CD4-positive, alpha-beta T cell treated with Interleukin-4 for 1 hour (primary cell): Measurements from ENCODE around the gene NPL.

Experiments
- DNase-seq, 2 donors: peaks; one replicate each; pipeline ENCODE4 v3.0.0-alpha.2; 2020 to 2022

NPL gene, protein sequence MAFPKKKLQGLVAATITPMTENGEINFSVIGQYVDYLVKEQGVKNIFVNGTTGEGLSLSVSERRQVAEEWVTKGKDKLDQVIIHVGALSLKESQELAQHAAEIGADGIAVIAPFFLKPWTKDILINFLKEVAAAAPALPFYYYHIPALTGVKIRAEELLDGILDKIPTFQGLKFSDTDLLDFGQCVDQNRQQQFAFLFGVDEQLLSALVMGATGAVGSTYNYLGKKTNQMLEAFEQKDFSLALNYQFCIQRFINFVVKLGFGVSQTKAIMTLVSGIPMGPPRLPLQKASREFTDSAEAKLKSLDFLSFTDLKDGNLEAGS

DNA sequence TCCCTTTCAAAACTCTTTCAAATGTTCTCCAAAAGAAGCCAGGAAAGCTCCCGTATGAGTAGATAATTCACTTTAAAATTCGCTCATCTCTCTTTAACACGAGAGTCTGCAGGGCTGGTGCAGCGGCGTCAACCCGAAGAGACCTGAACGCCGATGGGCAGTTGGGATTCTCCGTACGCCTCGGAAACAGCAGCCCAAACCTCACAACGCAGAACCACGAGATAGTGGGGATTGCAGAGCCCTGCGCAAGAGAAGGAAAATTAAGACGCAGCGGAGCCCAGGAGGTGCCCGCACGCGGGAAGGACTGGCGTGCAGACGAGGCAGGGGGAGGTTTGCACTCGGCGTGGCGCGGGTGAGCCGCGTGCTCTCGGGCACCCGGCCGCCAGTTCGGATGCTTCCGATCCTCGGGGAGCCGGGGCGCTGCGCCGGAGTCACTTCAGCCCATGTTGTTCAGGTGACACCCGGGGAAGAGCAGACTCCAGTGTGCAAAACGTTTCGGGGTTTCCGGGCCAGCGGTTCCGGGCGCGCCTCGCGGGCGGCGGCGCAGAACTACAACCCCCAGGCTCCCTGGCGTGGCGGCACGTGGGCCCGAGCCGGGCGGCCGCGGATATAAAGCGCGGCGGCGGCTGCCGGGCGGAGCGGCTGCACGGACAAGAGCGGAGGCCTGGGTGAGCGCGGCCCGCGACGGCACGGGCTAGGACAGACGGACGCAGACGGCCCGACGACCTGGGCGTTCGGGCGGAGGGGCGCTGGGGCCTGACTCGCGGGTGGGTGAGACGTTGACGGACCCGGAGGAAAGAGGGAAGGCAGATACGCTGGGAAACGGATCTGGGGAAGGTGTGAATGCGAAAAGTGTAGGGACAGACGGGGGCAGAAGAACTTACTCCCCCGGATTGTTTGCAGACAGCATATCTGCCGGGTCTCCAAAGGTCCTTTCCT is at the start of gene NPL:
Gene NPL, plus strand, starts transcription at position 636 of the 939 bp plus-strand sequence. CDS start 4,599 bp downstream, outside the sequence.
- peak; percentile 86 to 90 for DNase-seq

DNA sequence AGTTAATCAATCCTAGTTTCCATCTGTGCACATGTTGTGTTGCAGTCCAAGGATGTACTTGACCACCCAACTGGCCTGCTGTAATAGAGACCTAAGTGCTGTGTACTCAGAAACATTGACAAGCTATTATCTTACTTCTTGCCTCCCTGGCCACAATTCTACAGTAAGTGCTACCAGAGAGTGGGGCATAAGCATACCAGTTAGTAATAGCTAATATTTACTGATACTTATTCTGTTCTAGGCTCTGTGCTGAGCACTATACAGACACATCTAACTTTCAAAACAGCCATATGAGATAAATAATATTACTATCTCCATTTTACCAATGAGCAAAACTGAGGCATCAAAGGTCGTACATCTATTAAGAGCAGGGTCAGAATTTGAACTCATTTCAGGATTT is 49.5 kb upstream of the NPL start:
- no peak for DNase-seq

DNA sequence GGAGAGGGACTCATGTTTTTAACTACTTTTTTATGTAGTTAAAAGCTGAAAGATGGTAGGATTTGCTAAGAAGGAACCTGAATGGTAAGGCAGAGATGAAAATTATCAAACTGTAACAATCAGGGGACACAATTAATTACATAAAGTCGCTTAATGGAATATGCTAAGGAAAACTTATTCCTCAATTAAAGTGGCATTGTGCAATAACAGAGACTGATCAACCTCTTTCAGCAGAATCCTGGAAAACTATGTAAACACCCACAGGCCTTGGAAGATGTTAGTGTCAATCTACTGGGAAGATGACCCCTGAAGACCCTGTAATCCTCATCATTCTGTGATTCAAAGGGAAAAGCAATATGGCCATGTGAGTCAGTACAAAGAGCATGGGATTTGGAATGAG is 46.8 kb upstream of the NPL start:
- DNase-seq, result no peak

DNA sequence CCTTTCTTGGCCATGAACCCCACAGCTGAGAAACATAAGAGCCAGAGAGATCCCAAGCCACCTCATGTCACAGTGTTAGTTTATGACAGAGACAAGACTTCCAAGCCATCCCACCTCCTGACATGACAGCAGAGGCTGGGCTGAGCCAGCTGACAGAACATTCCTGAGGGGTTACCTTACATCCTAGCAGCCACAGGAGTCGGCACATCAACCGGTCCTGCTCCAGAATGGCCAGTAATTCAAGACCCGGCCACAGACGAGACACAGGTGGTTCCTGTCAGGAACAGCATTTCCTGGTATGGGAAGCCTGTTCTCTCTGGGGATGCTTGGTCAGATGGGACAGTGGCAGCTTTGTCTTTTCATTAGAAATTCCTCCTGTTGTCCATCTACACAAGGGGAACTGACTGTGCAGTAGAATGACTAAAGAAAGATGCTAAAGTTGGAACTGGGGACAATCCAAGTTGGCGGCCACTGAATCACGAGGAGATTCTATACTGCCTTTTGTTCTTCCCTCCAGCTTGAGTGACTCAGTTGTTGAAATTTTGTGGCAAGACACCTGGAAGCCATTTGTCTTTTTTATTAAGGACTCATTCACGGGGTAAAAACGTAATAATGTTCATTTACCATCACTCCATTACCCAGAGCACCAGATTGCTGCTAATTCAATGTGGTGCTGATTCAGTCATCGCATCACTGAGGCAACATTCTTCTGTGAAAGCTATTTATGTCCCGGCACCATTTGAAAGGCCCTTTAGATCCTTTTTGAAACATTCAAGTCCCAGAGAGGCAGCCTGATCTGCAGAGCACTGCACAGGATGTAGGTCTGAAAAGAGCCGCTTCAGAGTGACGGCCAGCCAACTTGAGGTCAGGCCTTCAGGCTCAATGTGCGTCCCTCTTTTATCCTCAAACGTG is 37.2 kb upstream of the NPL start:
- no peak for DNase-seq

DNA sequence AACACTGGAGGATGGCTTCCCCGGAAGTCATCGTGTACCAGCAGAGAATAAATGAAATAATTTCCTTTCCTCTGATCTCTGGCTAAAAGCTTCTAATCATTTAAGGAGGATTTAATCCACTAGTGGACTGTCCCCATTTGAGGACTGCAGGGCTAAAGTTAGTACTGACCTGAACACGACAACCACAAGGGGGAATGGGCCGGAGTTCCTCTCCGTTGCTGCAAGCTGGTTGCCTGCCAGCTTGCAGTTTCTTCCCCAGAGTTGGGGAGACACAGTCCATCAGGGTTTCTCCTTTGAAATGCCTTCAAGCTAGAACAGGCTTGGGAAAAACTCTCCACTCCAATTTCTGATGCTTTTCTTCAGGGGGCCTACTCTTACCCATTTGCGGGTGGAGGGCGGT is 35.5 kb upstream of the NPL start:
- DNase-seq, result no peak

DNA sequence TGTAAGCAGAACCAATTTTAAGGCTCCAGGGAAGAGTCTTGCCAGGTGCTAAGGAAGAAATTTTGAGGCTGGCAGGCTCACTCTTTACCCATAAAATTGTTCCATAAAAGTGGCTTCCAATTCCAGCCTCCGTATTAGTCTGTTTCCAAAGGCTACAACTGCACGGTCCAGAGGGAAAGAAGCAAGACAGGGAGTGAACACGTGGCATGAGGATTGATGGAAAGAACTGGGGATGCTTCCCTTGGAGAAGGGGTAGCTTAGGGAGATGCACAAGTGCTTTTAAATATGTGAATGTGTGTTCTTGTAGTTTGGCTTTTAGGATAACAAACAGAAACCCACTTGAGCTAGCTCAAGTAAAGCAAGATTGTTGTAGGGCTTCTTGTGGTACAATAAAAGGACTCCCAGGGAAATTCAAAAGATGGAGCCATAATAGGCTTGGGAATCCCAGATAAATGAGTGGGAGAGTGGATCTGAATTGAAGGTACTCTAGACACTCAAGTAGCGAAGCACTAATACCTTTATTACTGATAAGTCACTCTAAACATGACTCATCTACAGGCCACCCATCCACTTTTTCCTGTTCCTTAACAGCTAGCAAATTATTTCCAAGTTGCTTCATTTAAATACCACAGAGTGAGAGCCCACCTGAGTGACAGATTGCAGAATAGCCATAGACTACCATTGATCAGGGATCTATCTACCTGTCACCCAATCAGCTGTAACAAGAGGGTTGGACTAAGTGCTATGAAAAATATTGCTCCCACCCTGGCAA is 34.8 kb upstream of the NPL start:
- DNase-seq, result no peak

DNA sequence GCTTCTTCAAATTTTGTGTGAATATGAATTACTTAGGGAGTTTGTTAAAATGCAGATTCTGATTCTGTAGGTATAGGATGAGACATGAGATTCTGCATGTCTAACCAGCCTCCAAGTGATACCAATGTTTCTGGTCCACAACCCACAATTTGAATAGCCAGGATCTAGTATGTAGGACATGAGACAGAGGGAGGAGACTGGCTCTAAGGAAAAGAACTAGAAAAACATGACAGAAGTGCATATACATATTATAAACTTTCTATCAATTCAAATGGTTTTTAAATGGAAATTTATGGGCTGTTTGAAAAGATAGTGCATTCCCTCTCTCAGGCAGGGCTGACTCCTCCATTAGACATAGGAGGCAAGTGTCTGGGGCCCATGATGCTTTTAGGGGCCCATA is 33.9 kb upstream of the NPL start:
- no peak for DNase-seq

DNA sequence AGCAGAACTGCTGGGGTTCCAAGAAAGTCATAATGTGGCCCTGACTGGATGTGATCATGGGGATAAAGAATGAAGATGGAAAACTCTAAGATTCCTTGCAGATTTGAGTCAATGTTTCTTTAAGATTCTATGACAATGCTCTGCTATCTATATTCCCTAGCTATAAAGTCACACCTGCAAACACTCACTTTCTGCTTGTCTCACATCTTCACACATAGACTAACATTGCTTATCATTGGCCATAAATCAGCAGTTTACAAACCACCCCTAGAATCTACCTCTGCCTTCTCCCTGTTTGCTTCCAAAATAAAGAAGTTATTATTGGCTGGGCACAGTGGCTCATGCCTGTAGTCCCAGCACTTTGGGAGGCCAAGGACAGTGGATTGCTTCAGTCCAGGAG is 33.1 kb upstream of the NPL start:
- no peak for DNase-seq

DNA sequence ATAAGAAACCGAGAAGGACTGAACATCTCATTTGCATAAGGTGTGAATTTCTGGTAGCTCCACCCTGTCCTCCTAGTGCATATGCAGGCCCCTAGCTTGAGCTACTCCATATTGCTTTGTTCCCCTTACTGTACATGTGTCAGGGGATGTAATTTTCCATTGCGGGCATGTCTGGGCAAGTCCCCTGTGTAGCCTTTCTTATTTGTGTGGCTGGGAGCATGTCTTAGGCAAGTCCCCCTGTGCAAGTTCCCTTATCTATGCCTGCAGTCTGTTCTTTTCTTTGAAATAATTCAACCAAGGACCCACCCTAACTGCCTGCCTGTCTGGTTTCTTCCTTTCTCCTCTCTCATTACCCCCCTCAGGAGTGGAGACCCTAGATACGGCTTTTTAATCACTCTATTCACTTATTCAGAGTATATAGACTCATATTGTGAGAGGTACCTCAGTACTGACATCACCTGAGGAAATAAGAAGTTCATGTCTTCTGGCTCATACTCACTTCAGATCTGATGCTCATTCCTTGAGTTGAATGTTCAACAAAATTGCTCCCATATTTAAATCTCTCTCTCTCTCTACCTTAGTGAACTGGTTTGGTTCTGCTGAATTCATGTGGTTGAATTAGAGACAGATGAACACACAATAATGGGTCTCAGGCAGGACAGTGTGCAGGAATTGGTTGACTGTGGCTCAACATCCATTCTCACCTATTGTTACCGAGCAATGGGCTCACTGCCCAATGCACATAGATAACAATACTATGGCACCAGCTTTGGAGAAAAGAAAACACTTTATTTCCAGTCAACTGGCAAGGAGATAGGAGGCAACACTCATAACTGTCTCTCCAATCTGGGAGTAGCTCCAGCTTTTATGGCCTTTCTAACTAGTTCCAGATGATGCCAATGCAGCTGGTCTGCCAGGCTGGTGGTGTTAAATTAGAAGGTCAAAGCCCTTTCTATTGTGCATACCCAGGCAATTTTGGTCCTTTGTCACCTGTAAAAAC is 27.9 kb upstream of the NPL start:
- no peak for DNase-seq

DNA sequence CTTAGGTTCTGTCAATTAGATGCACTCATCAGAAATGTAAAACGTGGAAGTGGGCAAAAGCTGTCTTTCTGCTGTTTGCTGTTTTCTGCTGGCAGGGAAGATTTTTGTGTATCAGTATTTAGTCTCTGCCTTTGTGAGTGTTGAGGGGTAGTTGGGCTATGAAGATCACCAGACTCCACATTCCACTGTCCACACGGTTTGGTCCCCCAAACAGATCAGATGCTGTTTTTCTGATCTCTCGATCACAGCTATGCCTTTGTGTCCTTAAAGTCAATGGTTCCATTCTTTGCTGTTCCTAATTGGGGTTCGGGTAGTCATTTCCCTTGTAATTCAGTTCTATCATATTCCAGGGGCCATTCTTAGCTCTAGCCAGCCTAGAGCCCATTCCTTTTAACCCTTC is 27.0 kb upstream of the NPL start:
- DNase-seq, result no peak

DNA sequence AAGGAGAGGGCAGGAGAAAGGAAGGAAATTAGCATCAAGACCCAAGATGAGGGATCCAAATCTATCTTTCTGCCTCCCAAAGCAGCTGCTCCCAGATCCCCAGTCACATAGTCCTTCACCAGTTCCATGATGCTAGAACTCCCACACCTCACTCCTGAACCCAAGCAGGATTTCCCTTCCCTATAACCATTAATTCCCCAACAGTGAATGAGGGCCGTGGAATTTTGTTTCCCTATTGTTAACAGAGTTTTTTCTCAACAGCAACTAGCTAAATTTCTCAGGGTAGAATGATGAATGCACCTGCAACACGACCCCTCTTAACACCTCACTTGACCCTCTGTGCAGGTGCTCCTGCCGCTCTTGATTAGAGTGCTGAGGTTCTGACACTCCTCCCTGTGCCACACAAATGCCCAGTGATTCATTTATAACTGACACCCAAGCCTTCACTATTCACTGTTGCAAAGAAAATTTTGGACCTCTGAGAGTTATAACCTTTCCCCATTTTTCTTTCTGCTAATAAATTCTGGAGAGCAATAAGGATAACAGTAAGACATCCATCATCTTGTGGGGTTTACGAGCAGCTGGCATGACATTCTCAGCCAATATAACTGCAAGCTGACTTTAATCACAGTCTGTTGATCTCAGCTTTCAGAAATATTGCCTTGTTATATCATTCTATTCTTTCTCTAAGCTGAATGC is 25.4 kb upstream of the NPL start:
- DNase-seq, result no peak

DNA sequence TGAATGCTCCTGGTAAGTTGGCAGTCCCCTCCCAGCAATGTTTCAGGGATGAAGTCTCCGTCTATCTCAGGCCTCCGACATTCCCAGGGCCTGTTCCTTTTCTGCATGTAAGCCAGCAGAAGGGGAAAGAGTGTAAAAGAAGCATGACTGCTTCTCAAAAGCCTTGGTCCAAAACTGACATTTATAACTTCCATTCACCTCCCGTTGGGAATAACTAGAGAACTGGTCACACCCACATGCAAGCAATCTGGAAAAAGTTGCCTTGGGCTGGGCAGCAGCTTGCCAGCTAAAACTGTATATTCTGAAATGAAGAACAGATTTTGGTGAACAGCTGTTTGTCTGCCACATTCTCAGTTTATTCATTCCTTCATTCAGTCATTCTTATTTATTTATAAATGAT is 24.2 kb upstream of the NPL start:
- DNase-seq, result no peak

DNA sequence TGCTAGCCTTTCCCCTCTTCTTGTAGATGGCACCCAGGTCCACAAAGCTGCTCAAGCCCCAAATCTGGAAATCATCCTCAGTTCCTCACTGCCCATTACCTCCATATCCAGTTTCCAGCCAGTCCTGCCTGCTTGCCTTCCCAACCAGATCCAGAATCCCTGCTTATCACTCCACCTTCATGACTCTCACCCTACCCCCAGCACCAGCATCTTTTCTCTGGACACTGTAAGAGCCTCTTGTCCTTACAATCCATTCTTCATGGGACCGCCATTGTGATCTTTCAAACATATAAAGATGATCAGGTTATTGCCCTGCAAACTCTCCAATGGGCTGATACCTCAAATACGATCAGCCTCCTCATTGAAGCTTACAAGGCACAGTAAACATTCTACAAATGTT is 23.5 kb upstream of the NPL start:
- no peak for DNase-seq

DNA sequence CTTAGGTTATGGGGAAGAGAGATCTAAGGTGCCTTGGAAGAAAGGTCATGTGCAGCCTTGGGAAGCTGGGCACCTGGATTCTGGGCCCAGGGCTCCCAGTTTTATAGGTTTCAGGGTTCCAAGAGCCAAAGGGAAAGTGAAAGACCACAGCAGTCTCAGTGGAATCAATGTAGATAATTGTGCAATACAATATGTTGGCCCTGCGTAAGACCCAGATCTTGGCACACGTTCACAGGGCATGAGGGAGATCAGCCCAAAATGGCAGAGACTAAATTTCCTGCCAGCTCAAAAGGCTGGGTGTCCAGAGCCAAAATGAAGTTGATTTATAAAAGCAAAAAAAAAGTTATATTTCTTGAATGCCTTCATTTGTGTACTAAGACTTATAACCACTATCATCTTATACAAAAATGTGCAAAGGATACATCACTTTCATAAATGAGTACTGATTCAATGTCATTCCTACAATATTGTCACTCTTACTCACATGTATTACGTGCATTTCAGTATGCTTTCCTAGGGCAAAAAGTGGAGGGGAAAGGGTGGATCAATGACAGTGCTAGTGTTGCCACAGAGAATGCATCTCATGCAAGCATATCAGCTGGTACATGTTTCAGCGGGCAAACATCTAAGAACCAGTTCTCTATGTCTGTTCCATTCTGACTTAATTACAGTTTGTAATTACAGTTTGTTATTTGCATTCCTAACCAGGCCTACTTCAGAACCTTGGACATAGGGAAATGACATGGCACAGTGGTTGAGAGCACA is 22.5 kb upstream of the NPL start:
- DNase-seq, result no peak

DNA sequence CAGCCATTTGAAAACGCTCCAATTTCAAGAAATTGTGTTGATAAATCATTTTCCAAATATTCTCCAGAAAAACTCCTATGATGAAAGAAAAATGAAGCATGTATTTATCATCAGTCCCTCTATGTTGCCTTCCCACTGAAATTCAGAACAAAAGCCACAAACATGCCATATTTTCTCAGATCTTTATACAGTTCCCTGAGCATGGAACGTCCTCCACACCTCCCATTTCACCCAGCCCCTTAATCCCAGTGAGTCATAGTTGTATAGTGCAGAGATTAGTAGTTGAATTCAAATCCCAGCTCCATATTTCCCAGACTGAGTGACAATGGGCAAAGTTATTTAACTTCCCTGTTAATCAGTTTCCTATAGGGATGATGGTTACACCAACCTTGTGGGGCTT is 20.6 kb upstream of the NPL start:
- DNase-seq, result no peak

DNA sequence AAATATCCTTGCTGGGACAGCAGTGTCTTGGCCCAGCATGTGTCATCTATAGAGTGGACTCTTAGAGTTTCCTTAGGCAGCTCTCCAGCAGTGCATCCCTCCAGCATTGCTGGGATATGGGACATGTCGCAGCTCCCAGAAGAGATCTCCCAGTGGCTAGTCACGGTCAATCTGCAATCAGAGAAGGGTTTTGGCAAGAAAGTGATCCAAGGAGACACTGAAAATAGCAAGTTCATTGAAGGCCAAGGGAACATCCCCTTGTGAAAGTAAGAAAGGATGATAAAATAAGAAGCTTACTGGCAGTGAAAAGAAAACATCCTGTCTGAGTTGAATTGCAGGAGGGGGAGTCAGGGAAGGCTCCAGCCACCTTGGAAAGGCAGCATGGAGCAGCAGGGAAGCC is 19.3 kb upstream of the NPL start:
- no peak for DNase-seq

DNA sequence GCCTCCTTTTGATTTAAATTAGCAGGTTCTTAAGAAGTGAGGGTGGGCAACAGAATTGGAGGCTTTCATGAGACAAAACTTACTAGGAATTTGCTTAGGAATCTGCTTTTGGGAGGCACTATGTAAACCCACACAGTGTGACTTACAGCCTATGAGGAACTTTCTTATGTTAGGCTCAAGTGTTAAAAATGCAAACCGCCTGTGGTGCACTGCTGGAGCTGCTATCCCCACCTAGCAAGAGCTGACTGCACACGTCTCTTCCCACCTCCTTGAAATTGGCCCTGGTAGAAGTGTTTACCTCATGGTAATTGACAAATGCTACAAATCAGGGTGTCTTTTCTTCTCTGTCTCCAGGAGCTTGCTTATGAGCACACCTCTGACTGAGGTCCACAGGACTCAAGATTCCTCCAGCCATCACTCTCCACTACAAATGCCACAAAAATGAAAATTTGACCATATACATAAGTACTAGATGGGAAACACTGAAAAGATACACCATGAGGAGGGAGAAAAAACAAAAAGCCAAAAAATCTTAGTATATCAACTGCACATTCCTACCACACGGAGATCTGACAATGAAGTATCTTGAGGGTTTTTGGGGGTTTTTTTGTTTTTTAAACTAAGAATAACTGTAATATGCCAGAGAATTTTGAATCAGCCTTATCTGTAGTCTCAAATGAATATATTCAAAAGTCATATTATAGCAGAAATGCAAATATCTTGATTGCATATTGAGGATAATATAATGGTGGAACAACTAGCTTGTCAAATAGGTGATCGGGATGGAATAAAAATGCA is 18.2 kb upstream of the NPL start:
- no peak for DNase-seq

DNA sequence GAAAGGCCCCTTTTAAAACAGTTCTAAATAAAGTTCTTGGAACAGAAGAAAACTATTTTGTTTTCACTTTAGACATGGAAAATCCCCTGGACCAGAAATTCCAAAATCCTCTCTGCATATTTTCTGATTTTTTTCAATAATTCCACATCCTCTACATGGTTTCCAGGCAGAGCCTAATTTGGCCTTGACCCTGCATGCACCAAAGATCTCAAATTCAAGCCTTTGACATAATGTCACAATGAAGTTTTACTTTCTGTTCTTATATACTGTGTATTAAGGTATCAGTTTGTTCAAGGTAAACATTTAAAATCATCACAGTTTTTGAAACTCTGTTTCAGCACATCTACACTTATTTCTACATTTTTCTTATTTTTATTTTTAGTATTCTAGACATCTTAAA is 12.2 kb upstream of the NPL start:
- DNase-seq, result no peak

DNA sequence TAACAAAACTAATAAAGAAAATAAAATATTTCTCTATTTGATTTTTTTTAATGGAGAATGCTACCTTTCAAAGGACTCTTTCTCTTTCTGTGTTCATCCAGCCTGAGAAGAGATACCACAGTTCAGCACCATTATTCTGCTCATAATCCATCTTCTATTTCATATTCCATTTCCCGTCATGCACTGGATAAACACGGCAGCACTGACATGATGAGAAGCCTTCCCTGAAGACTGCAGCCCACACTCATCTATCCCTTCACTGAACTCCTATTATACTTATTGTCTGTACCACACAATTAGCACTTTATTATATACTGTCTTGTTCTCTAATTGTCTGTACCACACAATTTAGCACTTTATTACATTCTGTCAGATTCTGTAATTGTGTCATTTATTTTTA is 10.7 kb upstream of the NPL start:
- no peak for DNase-seq
